Measurements from ENCODE around the gene ARFIP1.
A peak's percentile ranks its signal among the peaks of the same experiment; 100 is the strongest.
"Not testable (repeated sequence)": the region's sequence is repeated elsewhere in the genome, so short reads cannot be mapped to it uniquely, and the experiment has no call there.

Gene ARFIP1

DNA sequence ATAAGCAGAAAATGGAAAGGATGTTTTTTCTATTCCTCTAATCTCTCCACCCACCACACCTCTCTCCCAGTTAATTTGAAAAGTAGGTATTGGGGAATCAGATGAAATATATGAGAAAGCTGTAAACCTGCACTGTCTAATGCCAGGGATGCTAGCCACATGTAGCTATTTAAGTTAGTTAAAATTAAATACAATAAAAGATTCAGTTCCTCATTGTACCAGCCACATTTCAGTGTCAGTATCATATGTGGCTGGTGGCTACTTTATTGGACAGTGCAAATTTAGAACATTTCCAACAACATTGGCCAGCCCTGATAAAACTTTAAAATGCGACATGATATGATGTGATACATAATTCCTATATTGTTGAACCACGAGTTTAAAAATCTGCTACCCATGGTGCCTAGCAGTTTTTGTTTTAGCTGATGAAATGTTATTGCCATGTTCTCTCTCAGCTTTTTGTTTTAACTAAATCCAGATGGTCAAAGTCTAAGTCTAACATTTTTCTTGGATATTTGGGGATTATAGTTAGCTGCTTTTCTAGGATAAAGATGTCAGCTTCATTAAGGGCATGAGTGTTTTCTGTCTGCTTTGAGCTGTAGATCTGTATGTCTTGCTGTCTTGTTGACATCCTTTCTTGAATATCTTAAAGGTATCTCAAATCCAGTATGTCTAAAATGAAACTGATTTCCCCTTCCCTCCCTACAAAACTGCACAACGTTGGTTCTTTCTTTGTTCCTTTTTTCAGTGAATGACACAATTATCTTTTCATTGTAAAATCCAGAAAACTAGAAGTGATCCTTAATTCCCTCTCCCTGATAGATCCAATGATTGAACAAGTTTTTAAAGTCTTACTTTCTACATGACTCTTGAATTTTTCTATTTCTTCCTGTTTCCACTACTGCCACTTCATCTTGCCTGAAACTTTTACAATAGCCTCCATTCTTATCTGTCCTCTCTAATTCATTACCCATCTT lies 6.2 kb downstream of the ARFIP1 start:
- peak; percentile 49 to 53 for DNase-seq (ENCODE audit: low read depth in 2 of 2)

DNA sequence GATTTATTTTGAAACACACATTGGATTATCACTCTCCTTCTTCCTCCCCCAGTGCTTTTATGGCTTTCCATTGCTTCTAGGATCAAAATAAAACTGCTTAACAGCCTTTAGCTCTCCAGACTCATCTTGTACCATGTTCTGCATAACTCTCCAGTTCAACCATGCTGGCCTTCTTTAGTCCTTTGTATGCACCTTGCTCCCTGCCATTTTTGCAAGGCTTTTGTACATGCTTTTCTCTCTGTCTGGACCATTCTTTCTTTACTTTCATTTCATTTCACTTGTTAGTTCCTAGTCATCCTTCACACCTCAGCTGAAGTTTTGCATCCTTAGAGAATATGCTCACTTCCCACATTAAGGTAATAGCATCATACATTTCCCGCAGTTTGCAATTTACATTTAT lies 6.9 kb downstream of the ARFIP1 start:
- no peak for DNase-seq (ENCODE audit: low read depth in 2 of 2)

DNA sequence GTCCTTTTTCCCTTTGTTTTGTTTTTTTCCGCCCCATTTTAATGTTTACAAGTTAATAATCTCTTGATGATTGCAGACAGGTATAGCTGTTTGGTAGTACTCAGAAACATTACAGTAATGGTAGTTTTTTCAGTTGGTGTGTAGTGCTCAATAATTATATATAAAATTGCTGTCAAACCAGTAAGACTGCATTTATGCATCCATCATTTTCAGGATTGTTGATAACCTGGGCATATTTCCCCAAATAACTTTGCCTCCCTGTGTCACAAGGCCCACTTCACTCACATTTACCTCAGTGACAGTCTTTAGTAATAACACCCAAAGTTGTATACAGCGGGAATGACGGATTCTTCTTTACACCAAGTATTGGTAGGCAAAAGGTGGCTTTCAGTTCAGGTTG lies 16.1 kb downstream of the ARFIP1 start:
- DNase-seq (ENCODE audit: low read depth in 2 of 2), result no peak

DNA sequence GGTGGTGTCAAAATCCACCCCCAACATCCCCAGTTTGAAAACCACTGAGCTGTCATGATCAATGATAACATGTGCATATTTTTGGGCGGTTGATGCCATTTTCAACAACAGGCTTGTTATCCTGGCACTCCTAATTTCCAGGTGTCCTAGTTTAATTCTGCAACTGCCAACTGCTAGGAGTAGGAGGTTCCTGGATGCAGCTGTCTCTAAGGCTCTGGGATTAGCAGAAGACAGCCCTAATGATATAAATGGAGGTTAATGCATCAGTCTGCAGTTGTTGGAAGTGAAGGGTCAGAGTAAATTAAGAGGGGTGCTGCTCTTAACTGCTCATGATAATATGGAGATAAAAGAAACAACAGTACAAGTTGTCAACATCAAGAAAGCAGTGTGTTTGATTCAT lies 23.8 kb downstream of the ARFIP1 start:
- no peak for DNase-seq (ENCODE audit: low read depth in 2 of 2)

DNA sequence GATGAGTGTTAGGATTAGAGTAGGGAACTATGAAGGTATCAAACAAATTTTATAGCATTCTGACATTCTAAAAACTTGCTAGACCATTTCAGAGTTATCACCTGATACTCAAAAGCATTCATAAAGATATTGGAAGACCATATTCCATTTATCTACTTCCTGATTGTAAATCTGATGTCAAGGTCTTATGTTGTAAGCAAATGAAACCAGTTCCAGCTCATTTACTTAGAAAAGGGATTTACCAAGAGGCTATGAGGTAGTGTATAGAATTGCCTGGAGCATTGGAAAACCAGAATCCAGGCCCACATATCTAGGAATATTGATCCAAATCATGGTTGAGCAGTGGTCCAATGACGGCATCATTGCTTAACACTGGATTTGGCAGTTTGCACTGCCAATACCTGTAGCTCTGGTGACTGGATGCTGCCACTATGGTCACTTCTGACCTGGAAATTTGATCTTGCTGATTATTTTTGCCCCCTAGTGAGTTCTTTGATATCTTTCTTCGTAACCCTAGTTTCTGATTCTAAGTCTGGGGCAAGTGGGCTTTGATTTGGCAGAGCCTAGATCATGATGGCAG lies 25.4 kb downstream of the ARFIP1 start:
- no peak for DNase-seq (ENCODE audit: low read depth in 2 of 2)

DNA sequence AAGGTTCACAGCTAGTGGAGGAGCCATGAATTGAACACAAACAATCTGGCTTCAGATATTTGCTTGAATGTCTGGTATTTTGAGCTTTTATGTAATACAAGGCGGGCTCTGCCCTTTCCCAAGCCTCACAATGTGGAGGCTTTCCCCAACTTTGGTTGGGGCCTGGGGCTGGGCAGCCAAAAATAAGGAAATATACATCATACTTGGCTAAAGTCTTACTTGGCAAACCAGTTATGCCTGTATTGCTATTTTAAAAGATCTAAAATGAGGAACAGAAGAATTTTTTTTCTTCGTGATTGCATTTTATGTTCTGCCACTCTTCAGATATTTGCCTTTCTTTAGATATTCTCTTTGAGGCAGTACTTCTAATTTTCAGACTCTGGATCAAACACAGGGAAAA lies 26.1 kb downstream of the ARFIP1 start:
- no peak for DNase-seq (ENCODE audit: low read depth in 2 of 2)

DNA sequence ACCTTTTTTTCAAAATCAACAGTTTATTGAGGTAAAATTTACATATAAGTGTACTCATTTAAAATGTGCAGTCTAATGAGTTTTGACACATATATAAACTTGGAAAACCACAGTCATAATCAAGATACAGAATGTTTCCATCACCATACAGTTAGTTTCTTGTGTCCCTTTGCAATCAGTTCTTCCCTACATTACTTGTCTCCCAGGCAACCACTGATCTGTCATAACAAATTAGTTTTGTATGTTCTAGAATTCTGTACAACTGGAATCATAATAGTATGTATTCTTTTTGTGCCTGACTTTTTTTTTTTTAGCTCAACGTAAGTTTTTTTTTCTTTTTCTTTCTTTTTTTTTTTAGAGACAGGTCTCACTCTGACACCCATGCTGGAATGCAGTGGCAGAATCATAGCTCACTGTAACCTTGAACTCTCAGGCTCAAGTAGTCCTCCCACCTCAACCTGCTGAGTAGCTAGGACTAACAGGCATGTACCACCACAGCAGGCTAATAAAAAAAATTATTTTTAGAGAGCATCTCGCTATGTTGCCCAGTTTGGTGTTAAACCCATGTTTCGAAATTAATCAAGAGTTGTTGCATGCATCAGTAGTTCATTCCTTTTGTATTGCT lies 26.9 kb downstream of the ARFIP1 start:
- DNase-seq (ENCODE audit: low read depth in 2 of 2), result no peak

DNA sequence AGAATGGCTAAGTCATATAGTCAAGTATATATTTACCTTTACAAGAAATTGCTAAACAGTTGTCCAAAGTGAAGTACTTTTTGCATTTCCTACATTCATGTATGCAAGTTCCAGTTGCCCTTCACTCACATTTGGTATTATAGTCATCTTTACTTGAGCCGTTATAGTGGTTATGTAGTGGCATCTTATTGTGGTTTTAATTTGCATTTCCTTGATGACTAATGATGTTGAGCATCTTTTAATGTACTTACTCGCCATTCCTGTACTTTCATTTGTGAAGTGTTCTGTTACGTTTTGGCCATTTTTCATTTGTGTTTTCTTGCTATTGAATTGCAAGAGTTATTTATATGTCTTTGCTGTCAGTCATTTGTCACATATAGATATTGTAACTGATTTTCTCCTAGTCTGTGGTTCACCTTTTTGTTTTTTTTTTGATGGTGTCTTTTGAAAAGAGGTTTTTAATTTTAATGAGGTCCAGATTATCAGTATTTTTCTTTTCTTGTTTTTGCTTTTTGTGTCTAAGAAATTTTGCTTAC lies 27.6 kb downstream of the ARFIP1 start:
- peak; percentile 12 to 15 for DNase-seq (ENCODE audit: low read depth in 2 of 2)

DNA sequence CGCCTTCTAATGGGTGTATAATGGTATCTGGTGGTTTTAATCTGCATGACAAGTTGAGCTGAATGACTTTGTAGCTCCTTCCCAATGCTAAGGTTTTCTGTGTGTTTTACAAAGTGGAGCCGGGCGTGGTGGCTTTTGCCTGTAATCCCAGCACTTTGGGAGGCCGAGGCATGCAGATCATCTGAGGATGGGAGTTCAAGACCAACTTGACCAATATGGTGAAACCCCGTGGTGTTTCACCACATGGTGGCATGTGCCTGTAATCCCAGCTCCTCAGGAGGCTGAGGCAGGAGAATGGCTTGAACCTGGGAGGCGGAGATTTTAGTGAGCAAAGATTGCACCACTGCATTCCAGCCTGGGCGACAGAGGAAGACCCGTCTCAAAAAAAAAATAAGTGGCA lies 28.9 kb downstream of the ARFIP1 start:
- DNase-seq (ENCODE audit: low read depth in 2 of 2), result no peak

DNA sequence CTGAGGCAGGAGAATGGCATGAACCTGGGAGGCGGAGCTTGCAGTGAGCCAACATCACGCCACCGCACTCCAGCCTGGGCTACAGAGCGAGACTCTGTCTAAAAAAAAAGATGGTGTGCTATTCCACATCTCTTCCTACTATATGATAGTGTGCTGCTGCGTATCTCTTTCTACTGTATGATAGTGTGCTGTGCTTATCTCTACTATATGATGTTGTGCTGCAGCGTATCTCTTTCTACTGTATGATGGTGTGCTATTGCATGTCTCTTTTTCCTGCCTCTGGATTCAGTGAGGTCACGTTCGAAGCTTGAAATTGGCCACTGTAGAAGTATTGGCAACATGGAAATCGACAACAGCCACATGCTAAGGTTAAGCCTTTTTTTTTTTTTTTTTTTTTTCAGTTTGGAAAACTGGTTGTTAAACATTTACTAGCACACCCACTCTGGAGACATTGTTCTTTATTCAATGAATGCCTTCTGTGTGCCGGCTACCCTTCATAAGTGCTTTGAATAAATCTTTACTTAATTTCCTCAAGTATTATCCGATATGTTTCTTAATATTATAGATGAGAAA lies 31.0 kb downstream of the ARFIP1 start:
- DNase-seq (ENCODE audit: low read depth in 2 of 2), result no peak

DNA sequence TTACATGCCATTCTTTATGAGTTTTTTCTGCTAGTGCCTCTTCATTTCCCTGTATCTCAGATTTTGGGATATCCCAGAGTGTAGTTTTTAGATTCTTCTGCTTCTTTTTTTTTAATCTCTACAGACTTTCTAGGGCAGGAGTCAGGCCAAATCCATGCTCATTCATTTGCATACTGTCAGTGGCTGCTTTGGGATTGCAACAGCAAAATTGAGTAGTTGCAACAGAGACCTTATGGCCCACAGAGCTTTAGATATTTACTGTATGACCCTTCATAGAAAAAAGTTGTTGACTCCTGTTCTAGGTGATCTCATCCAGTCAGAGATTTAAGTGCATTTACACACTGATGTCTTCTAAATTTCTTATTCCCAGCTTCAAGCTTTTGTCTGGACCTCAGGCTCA lies 35.3 kb downstream of the ARFIP1 start:
- DNase-seq (ENCODE audit: low read depth in 2 of 2), result no peak

DNA sequence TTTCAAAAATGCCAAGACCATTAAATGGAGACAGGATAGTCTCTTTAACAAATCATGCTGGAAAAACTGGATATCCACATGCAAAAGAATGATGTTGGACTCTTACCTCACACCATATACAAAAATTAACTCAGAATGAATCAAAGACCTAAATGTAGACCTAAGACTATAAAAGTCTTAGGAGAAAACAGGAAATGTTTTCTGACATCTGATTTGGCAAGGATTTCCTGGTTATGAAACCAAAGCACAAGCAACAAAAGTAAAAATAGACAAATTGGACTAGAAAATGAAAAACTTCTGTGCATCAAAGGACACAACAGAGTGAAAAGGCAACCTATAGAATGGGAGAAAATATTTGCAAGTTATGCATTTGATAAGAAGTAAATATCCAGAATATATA lies 37.6 kb downstream of the ARFIP1 start:
- no peak for DNase-seq (ENCODE audit: low read depth in 2 of 2)

DNA sequence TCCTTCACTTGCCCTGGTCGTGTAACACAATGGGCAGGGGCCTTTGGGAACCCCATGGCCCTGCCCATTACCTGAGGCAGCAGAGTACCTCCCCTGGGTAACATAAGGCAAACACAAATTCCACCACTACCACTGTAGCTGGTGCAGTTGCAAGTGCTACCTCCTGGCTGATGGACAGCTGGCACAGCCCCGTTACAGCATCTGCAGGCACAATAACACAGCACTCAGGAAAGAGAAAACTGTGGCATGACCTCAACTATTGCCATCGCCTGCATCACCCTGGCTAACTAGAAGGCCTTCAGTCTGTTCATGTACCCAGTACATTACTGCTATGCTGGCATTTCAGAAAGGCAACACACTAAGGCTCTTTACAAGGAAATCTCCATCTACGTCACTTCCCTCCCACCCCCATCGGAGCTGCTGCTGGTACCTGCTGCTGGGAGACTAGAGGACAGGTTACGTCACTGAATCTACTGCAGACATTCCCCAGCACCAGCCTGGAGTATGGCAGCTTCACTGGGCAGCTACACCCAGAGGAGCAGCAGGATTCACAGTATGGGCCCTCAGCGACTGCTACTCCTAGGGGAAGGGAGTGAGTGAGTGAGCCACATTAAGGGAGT lies 39.4 kb downstream of the ARFIP1 start:
- no peak for DNase-seq (ENCODE audit: low read depth in 2 of 2)

DNA sequence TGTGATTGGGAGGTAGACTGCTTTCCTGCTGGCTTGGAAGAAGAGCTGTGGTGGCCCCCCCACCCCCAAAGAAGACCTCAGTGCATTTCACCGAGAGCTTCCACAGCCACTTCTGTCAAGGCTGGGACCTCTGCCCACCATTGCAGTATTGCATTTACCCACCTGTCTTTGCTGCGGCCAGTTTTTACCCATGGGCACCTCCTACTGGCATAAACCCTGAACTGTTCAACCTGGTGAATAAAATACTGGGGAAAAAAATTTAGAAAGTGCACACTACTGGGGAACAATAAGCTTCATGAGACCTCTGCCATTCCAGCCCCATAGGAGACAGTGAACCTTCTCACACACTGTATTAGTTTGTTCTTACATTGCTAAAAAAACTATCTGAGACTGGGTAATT lies 40.3 kb downstream of the ARFIP1 start:
- no peak for DNase-seq (ENCODE audit: low read depth in 2 of 2)

DNA sequence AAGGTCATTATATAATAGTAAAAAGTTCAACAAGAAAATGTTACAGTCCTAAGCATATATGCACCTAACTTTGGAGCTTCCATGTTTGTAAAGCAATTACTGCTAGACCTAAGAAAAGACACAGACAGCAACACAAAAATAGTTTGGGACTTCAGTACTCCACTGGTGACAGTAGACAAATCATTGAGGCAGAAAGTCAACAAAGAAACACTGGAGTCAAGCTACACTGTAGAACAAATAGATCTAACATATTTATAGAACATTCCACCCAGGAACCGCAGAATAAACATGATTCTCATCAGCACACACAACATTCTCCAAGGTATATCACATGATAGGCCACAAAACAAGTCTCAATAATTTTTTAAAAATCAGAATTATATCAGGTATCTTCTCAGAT lies 42.6 kb downstream of the ARFIP1 start:
- DNase-seq (ENCODE audit: low read depth in 2 of 2), result no peak

DNA sequence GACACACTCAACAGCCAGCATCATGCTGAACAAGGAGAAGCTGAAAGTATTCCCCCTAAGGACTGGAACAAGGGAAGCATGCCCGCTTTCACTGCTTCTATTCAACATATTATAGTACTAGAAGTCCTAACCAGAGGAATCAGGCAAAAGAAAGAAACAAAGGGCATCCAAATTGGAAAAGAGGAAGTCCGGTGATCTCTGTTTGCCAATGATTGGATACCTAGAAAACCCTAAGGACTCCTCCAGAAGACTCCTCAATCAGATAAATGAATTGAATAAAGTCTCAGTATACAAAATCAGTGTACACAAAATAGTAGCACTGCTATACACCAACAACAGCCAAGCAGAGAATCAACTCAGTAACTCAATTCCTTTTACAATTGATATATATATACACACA lies 44.8 kb downstream of the ARFIP1 start:
- DNase-seq (ENCODE audit: low read depth in 2 of 2), result no peak

DNA sequence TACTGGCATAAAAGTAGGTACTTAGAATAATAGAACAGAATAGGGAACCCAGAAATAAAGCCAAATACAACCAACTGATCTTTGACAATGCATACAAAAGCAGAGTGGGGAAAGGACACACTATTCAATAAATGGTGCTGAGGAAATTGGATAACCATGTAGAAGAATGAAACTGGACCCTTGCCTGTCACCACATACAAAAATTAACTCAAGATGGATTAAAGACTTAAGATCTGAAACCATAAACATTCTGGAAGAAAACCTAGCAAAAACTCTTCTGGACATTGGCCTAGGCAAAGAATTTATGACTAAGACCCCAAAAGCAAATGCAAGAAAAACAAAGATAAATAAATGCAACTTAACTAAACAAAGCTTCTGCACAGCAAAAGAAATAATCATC lies 45.6 kb downstream of the ARFIP1 start:
- no peak for DNase-seq (ENCODE audit: low read depth in 2 of 2)

DNA sequence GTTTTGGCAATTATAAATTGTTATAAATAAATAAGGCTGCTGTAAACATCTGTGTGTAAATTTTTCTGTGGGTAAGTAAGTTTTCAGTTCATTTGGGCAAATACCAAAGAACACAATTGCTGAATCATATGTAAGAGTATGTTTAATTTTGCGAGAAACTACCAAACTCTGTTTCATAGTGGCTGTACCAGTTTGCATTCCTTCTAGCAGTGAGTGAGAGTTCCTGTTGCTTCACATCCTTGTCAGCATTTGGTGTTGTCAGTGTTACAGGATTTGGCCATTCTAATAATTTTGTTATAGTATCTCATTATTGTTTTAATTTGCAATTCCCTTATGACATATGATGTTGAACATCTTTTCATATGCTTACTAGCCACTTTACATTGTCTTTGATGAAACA lies 48.4 kb downstream of the ARFIP1 start:
- DNase-seq (ENCODE audit: low read depth in 2 of 2), result no peak

DNA sequence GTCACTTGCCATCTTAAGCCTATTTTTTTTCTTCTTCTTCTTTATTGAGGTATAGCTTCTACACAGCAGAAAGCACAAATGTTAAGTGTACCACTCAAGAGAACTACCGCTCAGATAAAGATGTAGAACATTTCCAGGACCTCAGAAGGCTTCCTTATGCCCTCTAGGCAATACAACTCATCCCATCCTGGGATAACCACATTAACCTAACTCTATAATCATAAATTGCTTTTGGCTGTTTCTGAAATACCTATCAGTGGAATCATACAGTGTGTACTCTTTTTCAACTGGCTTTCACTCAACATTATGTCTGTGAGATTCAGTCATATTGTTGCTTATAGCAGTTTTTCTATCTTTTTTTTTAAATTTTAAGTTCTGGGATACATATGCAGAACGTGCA lies 51.7 kb downstream of the ARFIP1 start:
- no peak for DNase-seq (ENCODE audit: low read depth in 2 of 2)

DNA sequence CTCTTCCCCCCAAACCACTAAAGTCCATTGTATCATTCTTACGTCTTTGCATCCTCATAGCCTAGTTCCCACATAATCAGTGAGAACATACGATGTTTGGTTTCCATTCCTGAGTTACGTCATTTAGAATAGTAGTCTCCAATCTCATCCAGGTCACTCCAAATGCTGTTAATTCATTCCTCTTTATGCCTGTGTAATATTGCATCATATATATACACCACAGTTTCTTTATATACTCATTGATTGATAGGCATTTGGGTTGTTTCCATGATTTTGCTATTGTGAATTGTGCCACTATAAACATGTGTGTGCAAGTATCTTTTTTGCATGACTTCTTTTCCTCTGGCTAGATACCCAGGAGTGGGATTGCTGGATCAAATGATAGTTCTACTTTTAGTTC lies 57.2 kb downstream of the ARFIP1 start:
- no peak for DNase-seq (ENCODE audit: low read depth in 2 of 2)

DNA sequence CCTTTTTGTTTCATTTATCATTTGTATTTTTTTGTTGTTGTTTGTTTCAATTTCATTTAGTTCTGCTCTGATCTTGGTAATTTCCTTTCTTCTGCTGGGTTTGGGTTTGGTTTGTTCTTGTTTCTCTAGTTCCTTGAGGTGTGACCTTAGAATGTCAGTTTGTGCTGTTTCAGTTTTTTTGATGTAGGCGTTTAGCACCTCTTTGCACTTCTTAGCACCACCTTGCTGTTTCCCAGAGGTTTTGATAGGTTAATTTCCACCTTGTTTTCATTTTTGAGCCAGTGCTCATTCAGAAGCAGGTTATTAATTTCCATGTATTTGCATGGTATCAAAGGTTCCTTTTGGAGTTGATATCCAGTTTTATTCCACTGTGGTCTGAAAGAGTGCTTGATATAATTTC lies 60.0 kb downstream of the ARFIP1 start:
- not testable (repeated sequence) for DNase-seq (ENCODE audit: low read depth in 2 of 2)

All from fibroblast of skin of left biceps (primary cell).